Thyroid gland (tissue), 4 donors: Measurements from ENCODE around the gene RNF4. TPM values are rescaled to one million over a fixed set of nuclear protein-coding genes. Genes with fewer than 3 reads are reported as not detected.

Experiments
- DNase-seq, 2 donors: peaks; one replicate each; pipeline ENCODE4 v3.0.0-alpha.2; 2019
- H3K27ac ChIP-seq, 3 donors: fragments of 200-600 bp; sonication (generic); 1 replicate in 2 of 3; 2 replicates in 1 of 3; pipeline ENCODE4 v1.5.1; 2016 to 2019; ENCODE audit warnings: mild to moderate bottlenecking in 1 of 3, moderate library complexity in 1 of 3
- H3K27me3 ChIP-seq: fragments of 200-600 bp; sonication (generic); one replicate; pipeline ENCODE4 v1.5.1; 2019
- H3K36me3 ChIP-seq, 2 donors: fragments of 200-600 bp; sonication (generic); one replicate each; pipeline ENCODE4 v1.5.1; 2016 to 2019
- H3K4me1 ChIP-seq, 2 donors: fragments of 200-600 bp; sonication (generic); one replicate each; pipeline ENCODE4 v1.5.1; 2017 to 2019
- H3K4me3 ChIP-seq, 3 donors: fragments of 200-600 bp; sonication (generic); replicated peaks in 1 of 3; 1 replicate in 2 of 3; 2 replicates in 1 of 3; pipeline ENCODE4 v1.5.1; 2016; ENCODE audit warnings: mild to moderate bottlenecking in 1 of 3
- H3K9me3 ChIP-seq: fragments of 200-600 bp; sonication (generic); one replicate; pipeline ENCODE4 v1.5.1; 2017
- POLR2A ChIP-seq, 2 donors: fragments of 450-650 bp; IDR thresholded peaks; one replicate each; pipeline ENCODE4 v1.6.1; 2017; ENCODE audit warnings: antibody characterized with exemption in 2 of 2, mild to moderate bottlenecking in 2 of 2, moderate library complexity in 1 of 2
- WGBS, 2 donors: methylation state at CpG; one replicate each; pipeline ENCODE4 v1.1.5; 2017; 5-methylcytosine and 5-hydroxymethylcytosine counted together
- intact Hi-C: fragments of 100-400 bp; cut with DNase I; formaldehyde crosslinking; loops from one replicate; pipeline ENCODE4 v1.15.1; 2023
- total RNA-seq, 4 donors: library from RNA; depleted of rRNA; stranded (reverse); fragments of >200 nt; gene quantifications; one replicate each; pipeline ENCODE4 v1.2.3, GENCODE V29; 2016
- TF ChIP-seq, protein P1 (sequence below), 6 experiments: fragments of 200-600 bp in 3 of 6; fragments of 450-650 bp in 3 of 6; sonication (generic) in 3 of 6; IDR thresholded peaks; one replicate each; pipeline ENCODE4 v1.5.1; 2016 to 2019; ENCODE audit warnings: antibody characterized with exemption in 6 of 6, mild to moderate bottlenecking in 2 of 6, inconsistent platforms in 1 of 6, moderate library complexity in 1 of 6

The RNF4 gene
- total RNA-seq, 4 donors from 2014 or later = 32.8 to 52.0 (median 43.0) TPM

GRCh38 chr4:2437475-2438215 is 31.3 kb upstream of the RNF4 start:
- DNase-seq = no peak
- Histone ChIP-seq H3K36me3 (no peaks in the 10 kb centered on the region), H3K9me3 (no peaks in the 10 kb centered on the region), H3K4me1 (no peaks in the 10 kb centered on the region), H3K27ac (no peak overlapping the region), H3K4me3 (no peak overlapping the region), H3K27me3 (no peaks in the 10 kb centered on the region)
- intact Hi-C loops = no loop called here
- TF ChIP-seq, protein P1, sequence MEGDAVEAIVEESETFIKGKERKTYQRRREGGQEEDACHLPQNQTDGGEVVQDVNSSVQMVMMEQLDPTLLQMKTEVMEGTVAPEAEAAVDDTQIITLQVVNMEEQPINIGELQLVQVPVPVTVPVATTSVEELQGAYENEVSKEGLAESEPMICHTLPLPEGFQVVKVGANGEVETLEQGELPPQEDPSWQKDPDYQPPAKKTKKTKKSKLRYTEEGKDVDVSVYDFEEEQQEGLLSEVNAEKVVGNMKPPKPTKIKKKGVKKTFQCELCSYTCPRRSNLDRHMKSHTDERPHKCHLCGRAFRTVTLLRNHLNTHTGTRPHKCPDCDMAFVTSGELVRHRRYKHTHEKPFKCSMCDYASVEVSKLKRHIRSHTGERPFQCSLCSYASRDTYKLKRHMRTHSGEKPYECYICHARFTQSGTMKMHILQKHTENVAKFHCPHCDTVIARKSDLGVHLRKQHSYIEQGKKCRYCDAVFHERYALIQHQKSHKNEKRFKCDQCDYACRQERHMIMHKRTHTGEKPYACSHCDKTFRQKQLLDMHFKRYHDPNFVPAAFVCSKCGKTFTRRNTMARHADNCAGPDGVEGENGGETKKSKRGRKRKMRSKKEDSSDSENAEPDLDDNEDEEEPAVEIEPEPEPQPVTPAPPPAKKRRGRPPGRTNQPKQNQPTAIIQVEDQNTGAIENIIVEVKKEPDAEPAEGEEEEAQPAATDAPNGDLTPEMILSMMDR (IDR thresholded peaks at IDR 0.05) = no peak
- TF ChIP-seq POLR2A (IDR thresholded peaks at IDR 0.05) = no peak
- 85 to 90% methylated on average over 25 of the region's 25 CpGs for WGBS, 2 donors

- no peak for DNase-seq
- Histone ChIP-seq H3K9me3 (no peaks in the 10 kb centered on the region), H3K4me3 (no peak overlapping the region), H3K27ac (no peak overlapping the region), H3K27me3 (no peaks in the 10 kb centered on the region), H3K36me3 (no peaks in the 10 kb centered on the region), H3K4me1 (no peaks in the 10 kb centered on the region)
- 76 to 82% methylated on average over 12 of the region's 16 CpGs for WGBS, 2 donors
- TF ChIP-seq, protein P1 (IDR thresholded peaks at IDR 0.05) = no peak
- TF ChIP-seq POLR2A (IDR thresholded peaks at IDR 0.05) = no peak
- intact Hi-C loops = no loop called here
These were observed 29.8 kb upstream of the RNF4 start for GRCh38 chr4:2438822-2439718.

DNA sequence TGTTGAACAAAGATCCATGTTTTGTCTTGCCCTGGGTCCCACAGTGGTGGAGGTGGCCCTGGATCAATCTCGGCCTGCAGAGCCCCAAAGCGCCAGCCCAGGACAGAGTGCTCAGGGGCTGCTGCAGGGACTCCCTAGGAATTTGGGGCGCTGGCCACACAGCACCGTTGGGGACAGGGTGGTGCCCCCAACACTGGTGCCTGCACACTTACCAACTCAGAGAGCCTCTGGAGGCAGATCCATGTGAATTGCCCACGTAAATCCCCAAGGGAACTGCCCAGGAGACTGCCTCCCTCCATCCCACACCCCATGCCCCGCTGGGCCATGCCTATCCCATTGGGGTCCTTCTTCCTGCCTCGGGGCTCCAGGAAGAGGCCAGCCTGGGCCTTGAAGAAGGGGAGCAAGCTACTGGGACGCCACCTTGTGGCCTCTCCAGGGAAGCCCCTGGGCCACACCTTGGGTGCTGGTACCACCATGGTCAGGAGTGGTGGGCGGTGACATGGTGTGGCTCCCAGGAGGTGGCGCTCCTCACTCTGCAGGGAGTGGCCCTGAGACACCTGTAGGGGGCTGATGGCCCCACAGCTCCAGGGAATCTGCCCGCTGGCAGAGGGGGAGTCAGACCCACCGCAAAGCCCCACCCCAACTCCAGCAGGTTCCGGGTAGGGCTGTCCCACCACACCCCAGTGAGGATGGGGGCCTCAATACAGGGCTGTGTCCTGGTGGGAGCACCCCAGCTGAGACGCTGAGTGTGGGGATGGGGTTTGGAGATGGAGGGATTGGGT is 27.3 kb upstream of the RNF4 start:
- 47 to 50% methylated on average over 10 to 11 of the region's 14 CpGs for WGBS, 2 donors
- TF ChIP-seq POLR2A (IDR thresholded peaks at IDR 0.05) = no peak
- TF ChIP-seq, protein P1 (IDR thresholded peaks at IDR 0.05) = peak; percentile 30 to 60 (median 46)
- intact Hi-C loops = no loop called here
- no peaks in the 10 kb centered on the region for H3K36me3 ChIP-seq
- no peak overlapping the region for H3K27ac ChIP-seq
- no peaks in the 10 kb centered on the region for H3K9me3 ChIP-seq
- H3K27me3 ChIP-seq = no peaks in the 10 kb centered on the region
- H3K4me3 ChIP-seq = no peak overlapping the region
- DNase-seq = peak; percentile 52 to 57
- H3K4me1 ChIP-seq = no peaks in the 10 kb centered on the region

- H3K27me3 ChIP-seq = no peaks in the 10 kb centered on the region
- DNase-seq = no peak
- TF ChIP-seq, protein P1 (IDR thresholded peaks at IDR 0.05) = no peak
- TF ChIP-seq POLR2A (IDR thresholded peaks at IDR 0.05) = no peak
- H3K36me3 ChIP-seq = no peaks in the 10 kb centered on the region
- 66 to 78% methylated on average over 10 to 16 of the region's 20 CpGs for WGBS, 2 donors
- intact Hi-C loops = no loop called here
- H3K4me3 ChIP-seq = no peak overlapping the region
- no peak overlapping the region for H3K27ac ChIP-seq
- H3K9me3 ChIP-seq = no peaks in the 10 kb centered on the region
- no peaks in the 10 kb centered on the region for H3K4me1 ChIP-seq
These were observed 26.5 kb upstream of the RNF4 start for GRCh38 chr4:2442175-2442993.
